ENCODE results near the gene FAH.

DNA sequence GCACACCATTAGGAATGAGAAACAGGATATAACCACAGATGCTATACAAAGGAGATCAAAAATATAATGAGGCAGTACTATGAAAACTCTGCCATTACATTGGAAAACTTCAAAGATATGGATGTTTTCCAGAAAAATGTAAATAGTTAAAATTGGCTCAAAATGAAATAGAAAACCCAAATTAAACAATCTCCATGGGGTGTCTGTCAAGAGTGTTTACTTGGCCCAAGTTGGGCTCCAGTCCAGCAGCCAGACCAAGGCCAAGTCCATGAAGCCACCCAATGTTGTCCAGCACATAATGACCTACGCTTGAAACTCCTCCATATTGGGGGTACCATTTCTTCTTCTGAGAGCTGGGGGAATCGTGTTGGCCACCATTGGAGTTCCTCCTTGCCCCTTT lies 62.1 kb downstream of the FAH start:
- no peak for TF ChIP-seq CTCF (IDR thresholded peaks at IDR 0.05; ENCODE audit: insufficient read depth, low read depth, low read length)
- no peak for TF ChIP-seq EZH2 (IDR thresholded peaks at IDR 0.05; ENCODE audit: insufficient read depth, low read length)

All from astrocyte (in vitro differentiated cells and primary cell).